ENCODE results near the gene MTG1. TPM values are rescaled to one million over a fixed set of nuclear protein-coding genes. Genes with fewer than 3 reads are reported as not detected.
"Not testable (repeated sequence)": the region's sequence is repeated elsewhere in the genome, so short reads cannot be mapped to it uniquely, and the experiment has no call there.

The MTG1 gene
- total RNA-seq, 2 donors from 2014 or later = 48.7 to 51.2 TPM

- H3K9me3 ChIP-seq (ENCODE audit: control insufficient read depth, low read length, poor library complexity, severe bottlenecking) = no peaks in the 10 kb centered on the region
- Mint-ChIP-seq H3K4me1 (peaks cover 14% of the 10 kb centered on the region), H3K4me3 (no peak overlapping the region), H3K27me3 (no peaks in the 10 kb centered on the region), H3K27ac (no peak overlapping the region), H3K36me3 (ENCODE audit: low read depth) (no peaks in the 10 kb centered on the region)
- ATAC-seq (no peak), DNase-seq (no peak)
These were observed 29.1 kb upstream of the MTG1 start for GRCh38 chr10:133364645-133365431.

GRCh38 chr10:133365461-133366129, 28.4 kb upstream of the MTG1 start:
- DNase-seq (no peak), ATAC-seq (no peak)
- H3K9me3 ChIP-seq (ENCODE audit: control insufficient read depth, low read length, poor library complexity, severe bottlenecking) = no peaks in the 10 kb centered on the region
- Mint-ChIP-seq H3K36me3 (ENCODE audit: low read depth) (no peaks in the 10 kb centered on the region), H3K4me1 (peaks cover 14% of the 10 kb centered on the region), H3K27ac (no peak overlapping the region), H3K4me3 (no peak overlapping the region), H3K27me3 (no peaks in the 10 kb centered on the region)

- H3K4me1 Mint-ChIP-seq = peaks cover 14% of the 10 kb centered on the region
- H3K27ac Mint-ChIP-seq = no peak overlapping the region
- no peaks in the 10 kb centered on the region for H3K27me3 Mint-ChIP-seq
These were observed 27.9 kb upstream of the MTG1 start for GRCh38 chr10:133366130-133366478.

GRCh38 chr10:133366751-133367150, 27.2 kb upstream of the MTG1 start:
- Mint-ChIP-seq H3K4me3 (no peak overlapping the region), H3K4me1 (peaks cover 9% of the 10 kb centered on the region), H3K36me3 (ENCODE audit: low read depth) (no peaks in the 10 kb centered on the region), H3K27me3 (no peaks in the 10 kb centered on the region), H3K27ac (no peak overlapping the region)
- H3K9me3 ChIP-seq (ENCODE audit: control insufficient read depth, low read length, poor library complexity, severe bottlenecking) = no peaks in the 10 kb centered on the region
- ATAC-seq (no peak), DNase-seq (no peak)

More at GRCh38 chr10:133366130-133366478, 27.9 kb upstream of the MTG1 start:
- H3K9me3 ChIP-seq (ENCODE audit: control insufficient read depth, low read length, poor library complexity, severe bottlenecking) = no peaks in the 10 kb centered on the region
- DNase-seq = no peak
- no peak overlapping the region for H3K4me3 Mint-ChIP-seq
- ATAC-seq = no peak
- no peaks in the 10 kb centered on the region for H3K36me3 Mint-ChIP-seq (ENCODE audit: low read depth)

- H3K4me1 Mint-ChIP-seq; H3K27me3 Mint-ChIP-seq; H3K27ac Mint-ChIP-seq; H3K36me3 Mint-ChIP-seq (ENCODE audit: low read depth); H3K9me3 ChIP-seq (ENCODE audit: control insufficient read depth, low read length, poor library complexity, severe bottlenecking); DNase-seq; H3K4me3 Mint-ChIP-seq; ATAC-seq: not testable (repeated sequence)
These were observed 26.5 kb upstream of the MTG1 start for GRCh38 chr10:133367461-133367860.

GRCh38 chr10:133368153-133368552, 25.8 kb upstream of the MTG1 start:
- no peak for ATAC-seq
- Mint-ChIP-seq H3K27ac (no peak overlapping the region), H3K4me3 (peak overlapping the region; percentile 36), H3K4me1 (peaks cover 3% of the 10 kb centered on the region), H3K36me3 (ENCODE audit: low read depth) (no peaks in the 10 kb centered on the region), H3K27me3 (no peaks in the 10 kb centered on the region)
- H3K9me3 ChIP-seq (ENCODE audit: control insufficient read depth, low read length, poor library complexity, severe bottlenecking) = no peaks in the 10 kb centered on the region
- DNase-seq = no peak

- H3K9me3 ChIP-seq (ENCODE audit: control insufficient read depth, low read length, poor library complexity, severe bottlenecking) = no peaks in the 10 kb centered on the region
- Mint-ChIP-seq H3K4me1 (peaks cover 6% of the 10 kb centered on the region), H3K27ac (no peak overlapping the region), H3K27me3 (no peaks in the 10 kb centered on the region), H3K36me3 (ENCODE audit: low read depth) (no peaks in the 10 kb centered on the region), H3K4me3 (no peak overlapping the region)
- DNase-seq = no peak
- no peak for ATAC-seq
These were observed 23.7 kb upstream of the MTG1 start for GRCh38 chr10:133370030-133370786.

- H3K4me1 Mint-ChIP-seq = peaks cover 9% of the 10 kb centered on the region
- peak overlapping the region; percentile 90 for H3K4me3 Mint-ChIP-seq
- ATAC-seq (no peak), DNase-seq (no peak)
- H3K27me3 Mint-ChIP-seq = no peaks in the 10 kb centered on the region
- H3K36me3 Mint-ChIP-seq (ENCODE audit: low read depth) = no peaks in the 10 kb centered on the region
- H3K27ac Mint-ChIP-seq = peak overlapping the region; percentile 49
- no peaks in the 10 kb centered on the region for H3K9me3 ChIP-seq (ENCODE audit: control insufficient read depth, low read length, poor library complexity, severe bottlenecking)
These were observed 21.4 kb upstream of the MTG1 start for GRCh38 chr10:133372507-133372906.

- Mint-ChIP-seq H3K4me1 (peaks cover 6% of the 10 kb centered on the region), H3K36me3 (ENCODE audit: low read depth) (no peaks in the 10 kb centered on the region), H3K27ac (peak within 1 kb of the TSS; percentile 53), H3K27me3 (no peaks in the 10 kb centered on the region), H3K4me3 (peak within 1 kb of the TSS; percentile 90)
- peak; percentile 99 for ATAC-seq
- no peaks in the 10 kb centered on the region for H3K9me3 ChIP-seq (ENCODE audit: control insufficient read depth, low read length, poor library complexity, severe bottlenecking)
- peak; percentile 89 to 94 (median 93) for DNase-seq
These were observed 20.5 kb upstream of the MTG1 start, which contains the start of gene ECHS1 for GRCh38 chr10:133373174-133374090. TSS of gene ECHS1 (minus strand) at chr10:133373354. CDS start at chr10:133373333, 21 bp downstream.

GRCh38 chr10:133375357-133376115, 18.4 kb upstream of the MTG1 start:
- Mint-ChIP-seq H3K36me3 (ENCODE audit: low read depth) (no peaks in the 10 kb centered on the region), H3K4me3 (no peak overlapping the region), H3K27me3 (no peaks in the 10 kb centered on the region), H3K27ac (no peak overlapping the region), H3K4me1 (peaks cover 6% of the 10 kb centered on the region)
- ATAC-seq (no peak), DNase-seq (no peak)
- H3K9me3 ChIP-seq (ENCODE audit: control insufficient read depth, low read length, poor library complexity, severe bottlenecking) = no peaks in the 10 kb centered on the region

GRCh38 chr10:133376183-133376582, 17.8 kb upstream of the MTG1 start:
- H3K9me3 ChIP-seq (ENCODE audit: control insufficient read depth, low read length, poor library complexity, severe bottlenecking); H3K4me3 Mint-ChIP-seq; H3K27ac Mint-ChIP-seq; DNase-seq; H3K27me3 Mint-ChIP-seq; ATAC-seq; H3K36me3 Mint-ChIP-seq (ENCODE audit: low read depth); H3K4me1 Mint-ChIP-seq: not testable (repeated sequence)
